NCI-H187 treated with DMSO at 0.1 percent for 48 hours (cell line): ENCODE results near the gene ZNF248.
"Not testable (repeated sequence)": the region's sequence is repeated elsewhere in the genome, so short reads cannot be mapped to it uniquely, and the experiment has no call there.

ENCODE experiments used
- DNase-seq: peaks from one replicate; lab custom pipeline; 2025; lab: John Stamatoyannopoulos, UW

Gene ZNF248

DNA sequence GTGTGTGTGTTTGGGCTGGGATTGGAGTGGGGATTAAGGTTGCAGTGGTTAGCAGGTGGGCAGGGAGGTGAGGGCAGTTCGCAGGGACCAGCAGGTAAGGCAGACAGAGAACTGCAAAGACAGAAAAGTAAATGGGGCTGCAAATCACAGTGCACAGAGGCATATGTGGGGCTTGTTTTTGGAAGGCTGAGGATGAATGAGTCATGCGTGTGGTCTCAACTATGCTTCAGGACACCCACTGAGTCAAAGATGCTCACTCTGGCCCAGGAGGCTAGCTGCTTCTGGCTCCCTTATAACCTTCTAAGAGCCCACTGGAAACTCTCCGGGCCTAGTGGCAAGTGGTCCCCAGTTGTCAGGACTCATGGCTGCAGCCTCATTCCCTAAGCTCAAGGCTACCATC, 118.2 kb downstream of the ZNF248 start:
- DNase-seq = no peak

DNA sequence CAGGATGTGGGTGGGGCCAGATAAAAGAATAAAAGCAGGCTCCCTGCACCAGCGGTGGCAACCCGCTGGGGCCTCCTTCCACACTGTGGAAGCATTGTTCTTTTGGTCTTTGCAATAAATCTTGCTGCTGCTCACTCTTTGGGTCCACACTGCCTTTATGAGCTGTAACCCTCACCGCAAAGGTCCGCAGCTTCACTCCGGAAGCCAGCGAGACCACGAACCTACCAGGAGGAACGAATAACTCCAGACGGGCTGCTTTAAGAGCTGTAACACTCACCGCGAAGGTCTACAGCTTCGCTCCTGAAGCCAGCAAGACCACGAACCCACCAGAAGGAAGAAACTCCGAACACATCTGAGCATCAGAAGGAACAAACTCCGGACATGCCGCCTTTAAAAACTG, 119.2 kb downstream of the ZNF248 start:
- DNase-seq = not testable (repeated sequence)

DNA sequence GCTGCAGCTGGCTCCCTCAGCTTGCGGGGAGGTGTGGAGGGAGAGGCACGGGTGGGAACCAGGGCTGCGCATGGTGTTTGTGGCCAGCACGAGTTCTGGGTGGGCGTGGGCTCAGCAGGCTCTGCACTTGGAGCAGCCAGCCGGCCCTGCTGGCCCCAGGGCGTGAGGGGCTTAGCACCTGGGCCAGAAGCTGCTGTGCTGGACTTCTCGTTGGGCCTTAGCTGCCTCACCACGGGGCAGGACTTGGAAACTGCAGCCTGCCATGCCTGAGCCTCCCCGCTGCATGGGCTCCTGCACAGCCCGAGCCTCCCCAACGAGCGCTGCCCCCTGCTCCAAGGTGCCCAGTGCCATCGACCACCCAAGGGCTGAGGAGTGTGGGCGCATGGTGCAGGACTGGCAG, 120.1 kb downstream of the ZNF248 start:
- DNase-seq = no peak

DNA sequence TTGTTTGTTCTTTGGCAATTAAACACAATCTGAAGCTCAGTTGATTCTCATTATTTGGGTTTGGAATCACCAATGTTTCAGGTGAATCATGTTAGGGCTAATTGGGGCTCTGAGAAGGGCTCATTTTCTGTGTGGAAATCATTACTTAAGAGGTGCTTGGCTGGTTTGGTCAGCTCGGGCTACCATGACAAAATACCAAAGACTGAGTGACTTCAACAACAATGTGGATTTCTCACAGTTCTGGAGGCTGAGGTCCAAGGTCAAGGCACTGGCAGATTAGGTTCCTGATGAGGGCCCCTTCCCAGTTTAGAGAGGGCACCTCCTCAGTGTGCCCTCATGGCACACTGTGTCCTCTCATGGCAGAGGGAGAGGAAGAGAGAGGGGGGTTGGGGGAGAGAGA, 121.3 kb downstream of the ZNF248 start:
- no peak for DNase-seq

DNA sequence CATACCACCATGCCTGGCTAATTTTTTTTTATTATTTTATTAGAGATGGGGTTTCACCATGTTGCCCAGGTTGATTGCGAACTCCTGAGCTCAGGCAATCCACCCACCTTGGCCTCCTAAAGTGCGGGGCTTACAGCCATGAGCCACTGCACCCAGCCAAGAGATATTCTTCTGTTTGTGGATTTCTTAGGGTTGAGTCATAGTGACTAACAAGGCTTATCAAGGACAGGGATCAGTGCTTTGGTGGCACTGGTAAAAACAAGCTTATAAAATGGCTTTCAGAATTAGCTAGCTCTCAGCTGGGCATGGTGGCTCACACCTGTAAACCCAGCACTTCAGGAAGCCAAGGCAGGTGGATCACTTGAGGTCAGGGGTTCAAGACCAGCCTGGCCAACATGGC, 122.4 kb downstream of the ZNF248 start:
- no peak for DNase-seq
